Osteoblast (primary cell): ENCODE data around the gene DNAAF5. TPM values are rescaled to one million over a fixed set of nuclear protein-coding genes. Genes with fewer than 3 reads are reported as not detected.

Experiments used
- DNase-seq: peaks from one replicate; pipeline ENCODE4 v3.0.0; 2011; ENCODE audit warnings: low spot score, mixed read lengths; ENCODE audit not compliant: insufficient read length; ENCODE audit errors: missing footprints
- H2AFZ ChIP-seq: 2 replicates; pipeline ENCODE4 v1.6.0; 2011; ENCODE audit warnings: mild to moderate bottlenecking, low read length
- H3K27ac ChIP-seq: 2 replicates; pipeline ENCODE4 v1.5.1; 2011; ENCODE audit warnings: mild to moderate bottlenecking, low read depth, low read length, moderate library complexity
- H3K27me3 ChIP-seq: 2 replicates; pipeline ENCODE4 v1.6.0; 2012; ENCODE audit warnings: mild to moderate bottlenecking, control low read depth, inconsistent platforms, low read length, moderate library complexity; ENCODE audit not compliant: insufficient read depth
- H3K36me3 ChIP-seq: 2 replicates; pipeline ENCODE4 v1.5.1; 2011; ENCODE audit warnings: mild to moderate bottlenecking, low read length, control low read depth, moderate library complexity; ENCODE audit not compliant: insufficient read depth
- H3K4me1 ChIP-seq: 2 replicates; pipeline ENCODE4 v1.5.1; 2011; ENCODE audit warnings: mild to moderate bottlenecking, low read length, control low read depth, moderate library complexity; ENCODE audit not compliant: insufficient read depth
- H3K4me2 ChIP-seq: 2 replicates; pipeline ENCODE4 v1.6.0; 2011; ENCODE audit warnings: mild to moderate bottlenecking, low read length; ENCODE audit not compliant: insufficient read depth
- H3K4me3 ChIP-seq: fragments of 200-600 bp; sonication (generic); 3 replicates; pipeline ENCODE4 v1.5.1; 2012; ENCODE audit warnings: mild to moderate bottlenecking, low read length, inconsistent platforms; ENCODE audit not compliant: insufficient read depth
- H3K79me2 ChIP-seq: 2 replicates; pipeline ENCODE4 v1.6.0; 2012; ENCODE audit warnings: mild to moderate bottlenecking, low read length, control low read depth, inconsistent platforms; ENCODE audit not compliant: insufficient read depth
- H3K9me3 ChIP-seq: 2 replicates; pipeline ENCODE4 v1.5.1; 2011; ENCODE audit warnings: low read depth, low read length, control low read depth
- H4K20me1 ChIP-seq: 2 replicates; pipeline ENCODE4 v1.6.0; 2012; ENCODE audit warnings: mild to moderate bottlenecking, low read length, control low read depth; ENCODE audit not compliant: insufficient read depth
- total RNA-seq: library from RNA; depleted of rRNA; stranded (reverse); fragments of >200 nt; gene quantifications from 2 replicates; pipeline ENCODE4 v1.2.3, GENCODE V29; 2012
- TF ChIP-seq, protein P1 (sequence below): IDR thresholded peaks from 2 replicates; pipeline ENCODE4 v1.5.1; 2011; ENCODE audit warnings: mild to moderate bottlenecking, low read depth, low read length, moderate library complexity; ENCODE audit errors: extremely low read depth

The DNAAF5 gene
- total RNA-seq, 1 donor, result 22.4 TPM

DNA sequence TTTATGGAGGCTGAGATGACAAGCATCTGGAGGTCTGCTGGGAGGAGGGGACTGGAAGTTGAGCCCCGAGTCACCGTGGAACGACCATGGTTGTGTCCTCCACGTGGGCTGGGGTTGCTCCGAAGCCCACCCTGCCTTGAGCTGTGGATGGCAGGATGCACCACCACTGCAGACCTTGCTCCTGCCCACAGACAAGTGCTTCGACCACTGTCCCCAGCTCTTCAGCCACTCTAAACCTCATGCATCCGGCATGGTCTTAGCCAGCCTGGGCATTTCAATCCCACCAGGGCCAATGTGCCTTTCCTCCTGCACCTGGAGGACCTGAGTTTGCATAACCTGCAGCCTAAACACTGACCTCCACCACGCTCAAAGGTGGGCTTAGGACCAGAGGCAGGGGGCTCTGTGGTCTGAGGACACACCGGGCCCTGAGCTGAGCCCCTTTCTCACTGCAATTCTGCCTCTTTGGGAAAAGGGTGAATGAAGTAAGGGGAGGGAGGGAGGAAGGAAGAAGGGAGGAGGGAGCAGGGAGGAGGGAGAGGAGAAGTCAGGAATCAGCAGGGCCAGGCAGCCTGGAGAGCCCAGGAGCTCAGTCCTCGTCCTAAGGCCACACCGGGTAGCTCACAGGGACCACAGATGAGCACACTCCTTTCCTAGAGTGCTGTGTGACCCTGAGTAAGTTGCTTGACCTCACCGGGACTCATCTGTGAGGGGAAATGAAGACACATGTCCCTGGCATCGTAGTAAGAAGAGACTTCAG, 44.8 kb upstream of the DNAAF5 start:
- H4K20me1 ChIP-seq, result no peaks in the 10 kb centered on the region
- no peak overlapping the region for H3K27ac ChIP-seq
- TF ChIP-seq, protein P1, sequence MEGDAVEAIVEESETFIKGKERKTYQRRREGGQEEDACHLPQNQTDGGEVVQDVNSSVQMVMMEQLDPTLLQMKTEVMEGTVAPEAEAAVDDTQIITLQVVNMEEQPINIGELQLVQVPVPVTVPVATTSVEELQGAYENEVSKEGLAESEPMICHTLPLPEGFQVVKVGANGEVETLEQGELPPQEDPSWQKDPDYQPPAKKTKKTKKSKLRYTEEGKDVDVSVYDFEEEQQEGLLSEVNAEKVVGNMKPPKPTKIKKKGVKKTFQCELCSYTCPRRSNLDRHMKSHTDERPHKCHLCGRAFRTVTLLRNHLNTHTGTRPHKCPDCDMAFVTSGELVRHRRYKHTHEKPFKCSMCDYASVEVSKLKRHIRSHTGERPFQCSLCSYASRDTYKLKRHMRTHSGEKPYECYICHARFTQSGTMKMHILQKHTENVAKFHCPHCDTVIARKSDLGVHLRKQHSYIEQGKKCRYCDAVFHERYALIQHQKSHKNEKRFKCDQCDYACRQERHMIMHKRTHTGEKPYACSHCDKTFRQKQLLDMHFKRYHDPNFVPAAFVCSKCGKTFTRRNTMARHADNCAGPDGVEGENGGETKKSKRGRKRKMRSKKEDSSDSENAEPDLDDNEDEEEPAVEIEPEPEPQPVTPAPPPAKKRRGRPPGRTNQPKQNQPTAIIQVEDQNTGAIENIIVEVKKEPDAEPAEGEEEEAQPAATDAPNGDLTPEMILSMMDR, result no peak
- no peaks in the 10 kb centered on the region for H3K4me1 ChIP-seq
- H3K27me3 ChIP-seq, result no peaks in the 10 kb centered on the region
- no peaks in the 10 kb centered on the region for H3K36me3 ChIP-seq
- no peaks in the 10 kb centered on the region for H3K79me2 ChIP-seq
- H3K9me3 ChIP-seq, result no peaks in the 10 kb centered on the region
- DNase-seq, result peak; percentile 51
- H2AFZ ChIP-seq, result no peak overlapping the region
- H3K4me3 ChIP-seq, result no peak overlapping the region
- H3K4me2 ChIP-seq, result no peak overlapping the region

DNA sequence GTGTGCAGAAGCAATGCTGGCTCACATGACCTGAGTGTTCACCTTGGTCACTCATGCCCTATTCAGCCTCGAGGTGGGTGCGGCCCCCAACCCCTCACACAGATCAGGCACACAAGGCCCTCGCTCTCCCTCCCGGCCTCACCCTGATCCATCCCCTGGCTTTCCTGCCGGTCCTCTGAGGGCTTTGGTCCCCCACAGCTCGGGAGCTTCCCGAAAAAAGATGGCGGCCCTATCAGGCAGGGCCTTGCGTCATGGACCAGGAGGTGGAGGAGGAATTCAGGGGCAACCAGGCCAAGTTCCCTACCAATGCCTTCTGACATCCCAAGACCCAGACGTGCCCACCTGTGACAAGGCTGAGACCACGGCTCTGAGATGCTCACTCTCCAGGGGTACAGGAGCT, 43.7 kb upstream of the DNAAF5 start:
- Histone ChIP-seq H3K27ac (no peak overlapping the region), H3K27me3 (no peaks in the 10 kb centered on the region), H4K20me1 (no peaks in the 10 kb centered on the region), H2AFZ (no peak overlapping the region), H3K36me3 (no peaks in the 10 kb centered on the region), H3K9me3 (no peaks in the 10 kb centered on the region), H3K4me3 (no peak overlapping the region), H3K79me2 (no peaks in the 10 kb centered on the region), H3K4me1 (no peaks in the 10 kb centered on the region), H3K4me2 (no peak overlapping the region)
- TF ChIP-seq, protein P1, result no peak
- DNase-seq, result no peak

DNA sequence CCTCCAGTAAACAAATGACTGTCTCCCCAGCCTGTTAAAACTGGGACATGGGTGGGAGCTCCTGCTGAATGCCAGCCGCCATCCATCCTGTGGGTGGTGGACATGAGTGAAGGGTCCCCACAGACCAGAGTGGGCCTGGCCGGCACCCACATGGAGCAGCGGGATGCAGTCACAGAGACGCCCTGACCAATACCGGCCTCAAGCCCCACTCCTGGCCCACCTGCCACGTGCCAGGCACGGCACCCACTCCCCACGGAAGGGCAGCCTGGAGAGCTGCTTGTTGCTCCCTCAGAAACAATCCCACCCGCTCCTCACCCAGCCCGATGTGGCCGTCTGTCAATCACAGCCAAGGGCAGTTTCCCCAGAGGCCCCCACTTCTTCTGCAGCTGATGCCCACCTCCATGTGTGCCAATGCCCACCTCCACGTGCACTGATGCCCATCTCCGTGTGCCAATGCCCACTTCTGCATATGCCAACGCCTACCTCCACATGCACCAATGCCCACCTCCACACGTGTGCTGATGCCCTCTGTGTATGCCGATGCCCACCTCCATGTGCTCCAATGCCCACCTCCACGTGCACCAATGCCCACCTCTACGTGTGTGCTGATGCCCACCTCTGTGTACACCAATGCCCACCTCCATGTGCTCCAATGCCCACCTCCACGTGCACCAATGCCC, 42.8 kb upstream of the DNAAF5 start:
- Histone ChIP-seq H2AFZ (no peak overlapping the region), H3K36me3 (no peaks in the 10 kb centered on the region), H4K20me1 (no peaks in the 10 kb centered on the region), H3K4me2 (no peak overlapping the region), H3K79me2 (no peaks in the 10 kb centered on the region), H3K4me1 (no peaks in the 10 kb centered on the region), H3K27ac (no peak overlapping the region), H3K9me3 (peaks cover 4% of the 10 kb centered on the region), H3K4me3 (no peak overlapping the region), H3K27me3 (no peaks in the 10 kb centered on the region)
- DNase-seq, result no peak
- TF ChIP-seq, protein P1, result no peak

DNA sequence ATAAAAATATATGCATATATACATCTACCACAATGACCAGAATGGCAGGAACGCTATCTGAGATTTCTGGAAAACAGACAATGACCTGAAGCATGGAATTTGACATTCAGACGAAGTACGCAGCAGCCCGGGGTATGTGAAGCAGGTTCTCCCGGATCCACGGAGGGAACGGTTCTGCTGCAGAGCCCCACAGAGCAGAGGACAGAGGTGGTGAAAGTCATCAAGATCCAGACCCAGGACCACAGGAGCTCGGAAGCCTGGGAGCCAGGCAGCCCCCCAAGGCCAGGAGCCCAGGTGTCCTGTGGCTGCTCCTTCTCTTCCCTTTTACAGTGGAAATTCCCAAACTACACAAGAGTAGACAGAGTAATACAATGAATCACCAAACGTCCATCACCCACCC, 42.1 kb upstream of the DNAAF5 start:
- no peaks in the 10 kb centered on the region for H3K79me2 ChIP-seq
- H3K27me3 ChIP-seq, result no peaks in the 10 kb centered on the region
- peaks cover 4% of the 10 kb centered on the region for H3K9me3 ChIP-seq

More for the DNA sequence above, 42.1 kb upstream of the DNAAF5 start:
- no peaks in the 10 kb centered on the region for H4K20me1 ChIP-seq
- H3K27ac ChIP-seq, result no peak overlapping the region
- TF ChIP-seq, protein P1, result no peak
- H3K4me1 ChIP-seq, result no peaks in the 10 kb centered on the region
- H3K4me3 ChIP-seq, result no peak overlapping the region
- DNase-seq, result no peak
- H3K36me3 ChIP-seq, result no peaks in the 10 kb centered on the region
- H2AFZ ChIP-seq, result no peak overlapping the region
- no peak overlapping the region for H3K4me2 ChIP-seq
